GM23338 (cell line): ENCODE data around the gene TMEM94. TPM values are rescaled to one million over a fixed set of nuclear protein-coding genes. Genes with fewer than 3 reads are reported as not detected.

Source experiments
- ATAC-seq: fragments of 200-7000 bp; cut with Tn5 transposase; 3 replicates; pipeline ENCODE4 v1.9.1; 2020
- DNase-seq: peaks from one replicate; pipeline ENCODE4 v3.0.0-alpha.2; 2015; ENCODE audit warnings: low spot score
- H2AFZ ChIP-seq: fragments of 200-600 bp; sonication (generic); 2 replicates; pipeline ENCODE4 v1.8.0; 2016; ENCODE audit warnings: antibody characterized with exemption, mild to moderate bottlenecking, moderate library complexity
- H3F3A ChIP-seq: fragments of 200-600 bp; sonication (generic); replicated peaks from 2 replicates; pipeline ENCODE4 v1.8.0; 2017; ENCODE audit warnings: antibody characterized with exemption, mixed run types, low read depth
- H3K27ac ChIP-seq: fragments of 200-600 bp; sonication (generic); 2 replicates; pipeline ENCODE4 v1.6.1; 2016; ENCODE audit warnings: low read depth
- H3K27me3 ChIP-seq: fragments of 200-600 bp; sonication (generic); 2 replicates; pipeline ENCODE4 v1.8.0; 2016; ENCODE audit warnings: mild to moderate bottlenecking, mixed run types, moderate library complexity; ENCODE audit not compliant: insufficient read depth
- H3K36me3 ChIP-seq: fragments of 200-600 bp; sonication (generic); 2 replicates; pipeline ENCODE4 v1.8.0; 2016; ENCODE audit warnings: mild to moderate bottlenecking; ENCODE audit not compliant: insufficient read depth
- H3K4me1 ChIP-seq: fragments of 200-600 bp; sonication (generic); 2 replicates; pipeline ENCODE4 v1.8.0; 2016; ENCODE audit warnings: mild to moderate bottlenecking, moderate library complexity; ENCODE audit not compliant: insufficient read depth
- H3K4me2 ChIP-seq: fragments of 200-600 bp; sonication (generic); 2 replicates; pipeline ENCODE4 v1.7.1; 2017; ENCODE audit warnings: mixed run types
- H3K4me3 ChIP-seq: fragments of 200-600 bp; sonication (generic); 2 replicates; pipeline ENCODE4 v1.6.1; 2016; ENCODE audit warnings: mixed run types
- H3K79me2 ChIP-seq: fragments of 200-600 bp; sonication (generic); replicated peaks from 2 replicates; pipeline ENCODE4 v1.8.0; 2017; ENCODE audit warnings: mild to moderate bottlenecking; ENCODE audit not compliant: insufficient read depth
- H3K9me2 ChIP-seq: fragments of 200-600 bp; sonication (generic); 2 replicates; pipeline ENCODE4 v1.8.0; 2017; ENCODE audit not compliant: insufficient read depth
- H4K20me1 ChIP-seq: fragments of 200-600 bp; sonication (generic); replicated peaks from 2 replicates; pipeline ENCODE4 v1.8.0; 2017; ENCODE audit warnings: mild to moderate bottlenecking; ENCODE audit not compliant: insufficient read depth
- H3K27ac Mint-ChIP-seq: 2 replicates; pipeline ENCODE4 v1.8.0; 2020; ENCODE audit warnings: inconsistent platforms, mild to moderate bottlenecking, moderate library complexity, mixed read lengths
- H3K27me3 Mint-ChIP-seq: 3 replicates; pipeline ENCODE4 v1.8.0; 2022; ENCODE audit warnings: low read depth, mild to moderate bottlenecking, moderate library complexity, mixed read lengths, inconsistent platforms; ENCODE audit not compliant: insufficient read depth, poor library complexity
- H3K36me3 Mint-ChIP-seq: 3 replicates; pipeline ENCODE4 v1.8.0; 2021; ENCODE audit warnings: low read depth, mild to moderate bottlenecking, inconsistent platforms, moderate library complexity, mixed read lengths
- H3K4me1 Mint-ChIP-seq: 3 replicates; pipeline ENCODE4 v1.8.0; 2020; ENCODE audit warnings: mild to moderate bottlenecking, inconsistent platforms, mixed read lengths
- H3K4me3 Mint-ChIP-seq: 3 replicates; pipeline ENCODE4 v1.8.0; 2021; ENCODE audit warnings: moderate library complexity, mild to moderate bottlenecking, inconsistent platforms, mixed read lengths
- H3K9me3 Mint-ChIP-seq: 3 replicates; pipeline ENCODE4 v1.8.0; 2020; ENCODE audit warnings: moderate library complexity, mild to moderate bottlenecking, inconsistent platforms, mixed read lengths
- REST ChIP-seq: IDR thresholded peaks from one replicate; pipeline ENCODE4 v1.6.1; 2018; ENCODE audit warnings: antibody characterized with exemption; ENCODE audit not compliant: unreplicated experiment
- STAT1 ChIP-seq: IDR thresholded peaks from one replicate; pipeline ENCODE4 v1.6.1; 2016; ENCODE audit warnings: antibody characterized with exemption; ENCODE audit not compliant: unreplicated experiment
- ZNF462 ChIP-seq: fragments of 250-450 bp; sonication (Bioruptor Pico); IDR thresholded peaks from 2 replicates; pipeline ENCODE4 v1.5.0; 2020; ENCODE audit warnings: mild to moderate bottlenecking, moderate library complexity
- polyA plus RNA-seq: library from polyadenylated mRNA; unstranded; fragments of >200 nt; fragmentation: Nextera tagmentation; extraction: Ambion mirVana; gene quantifications from 2 replicates; pipeline ENCODE4 v1.2.1, GENCODE V29; 2016
- total RNA-seq: library from RNA; depleted of rRNA; stranded (reverse); fragments of >200 nt; shearing (Covaris generic); gene quantifications from 2 replicates; pipeline ENCODE4 v1.2.3, GENCODE V29; 2014

TMEM94 gene
- total and polyA plus RNA-seq, 2 experiments from 2014 or later, result 24.0 to 66.0 TPM

- no peak for TF ChIP-seq REST
- no peak for TF ChIP-seq ZNF462 (CRISPR knock-in tag)
Observed at GRCh38 chr17:75542728-75543336, 86.4 kb downstream of the TMEM94 start (continued).

GRCh38 chr17:75544250-75544649, 87.8 kb downstream of the TMEM94 start:
- H3K9me3 Mint-ChIP-seq, result no peaks in the 10 kb centered on the region
- no peak overlapping the region for H3K4me3 Mint-ChIP-seq
- H3K4me1 Mint-ChIP-seq, result peaks cover 29% of the 10 kb centered on the region
- H3K27ac Mint-ChIP-seq, result 0 out of 2 replicates have a peak overlapping the region, but pooled peaks have one; percentile 48
- Histone ChIP-seq H3K79me2 (no peaks in the 10 kb centered on the region), H3F3A (no peaks in the 10 kb centered on the region), H3K27ac (no peak overlapping the region), H3K36me3 (no peaks in the 10 kb centered on the region), H3K4me2 (no peak overlapping the region), H3K4me1 (peaks cover 5% of the 10 kb centered on the region; the same call in 1 of the 2 replicates), H3K27me3 (no peaks in the 10 kb centered on the region), H3K4me3 (no peak overlapping the region), H2AFZ (no peak overlapping the region), H4K20me1 (peaks cover 6% of the 10 kb centered on the region; the same call in 1 of the 2 replicates), H3K9me2 (no peaks in the 10 kb centered on the region)
- TF ChIP-seq STAT1, result no peak
- H3K27me3 Mint-ChIP-seq, result peaks cover 7% of the 10 kb centered on the region
- no peak for DNase-seq
- H3K36me3 Mint-ChIP-seq, result no peaks in the 10 kb centered on the region
- no peak for ATAC-seq
